Endothelial cell of umbilical vein (primary cell): ENCODE measurements around the gene ATP6V0C. TPM values are rescaled to one million over a fixed set of nuclear protein-coding genes. Genes with fewer than 3 reads are reported as not detected.

Source experiments
- BruUV-seq: library from RNA; stranded (reverse); fragments of 400-500 nt; replicated peaks from 2 replicates; lab custom pipeline; 2021; lab: Mats Ljungman, UMichigan
- CTCF ChIA-PET: fragments of 300-600, 350-600 bp; sonication (Branson Sonifier 250); formaldehyde crosslinking; loops from one replicate; lab custom pipeline; 2021; ENCODE audit warnings: antibody characterized with exemption, inconsistent platforms; lab: Charles Lee
- POLR2A ChIA-PET: fragments of 300-600, 350-600 bp; sonication (Branson Sonifier 250); formaldehyde crosslinking; loops from one replicate; lab custom pipeline; 2021; ENCODE audit warnings: antibody characterized with exemption, inconsistent platforms; lab: Charles Lee
- DNase-seq: peaks from one replicate; pipeline ENCODE4 v3.0.0-alpha.2; 2011; ENCODE audit warnings: low read depth, low spot score
- FAIRE-seq: peaks from 2 replicates; lab custom pipeline; 2011; peaks lifted over from hg19 to GRCh38; lab: Jason Lieb, UNC
- H2AFZ ChIP-seq: 2 replicates; pipeline ENCODE4 v1.6.0; 2012; ENCODE audit warnings: low read depth, low read length, control low read depth, inconsistent platforms
- H3K27ac ChIP-seq: 2 replicates; pipeline ENCODE4 v1.5.1; 2011; ENCODE audit warnings: low read depth, mild to moderate bottlenecking, control low read depth, low read length, moderate library complexity; ENCODE audit not compliant: insufficient read depth
- H3K27me3 ChIP-seq, 2 experiments: 2 replicates each; pipeline versions ENCODE4 v1.6.0 to v1.6.1; 2011; ENCODE audit warnings: low read length in 2 of 2, mixed read lengths in 1 of 2; ENCODE audit not compliant: control insufficient read depth in 2 of 2, insufficient read depth in 2 of 2
- H3K36me3 ChIP-seq, 2 experiments: 2 replicates in 1 of 2; 3 replicates in 1 of 2; pipeline ENCODE4 v1.5.1; 2011; ENCODE audit warnings: low read length in 2 of 2, mild to moderate bottlenecking in 1 of 2, moderate library complexity in 1 of 2; ENCODE audit not compliant: control insufficient read depth in 2 of 2, insufficient read depth in 2 of 2; ENCODE audit errors: extremely low read depth in 1 of 2
- H3K4me1 ChIP-seq: 3 replicates; pipeline ENCODE4 v1.5.1; 2011; ENCODE audit warnings: mild to moderate bottlenecking, low read length; ENCODE audit not compliant: control insufficient read depth, insufficient read depth; ENCODE audit errors: extremely low read depth
- H3K4me2 ChIP-seq: 2 replicates; pipeline ENCODE4 v1.6.1; 2011; ENCODE audit warnings: low read length, control low read depth, mixed read lengths; ENCODE audit not compliant: insufficient read depth
- H3K4me3 ChIP-seq, 3 experiments: fragments of 200-600 bp in 1 of 3; sonication (generic), shearing (Covaris generic) in 1 of 3; replicated peaks in 1 of 3; 2 replicates each; pipeline ENCODE4 v1.5.1; 2011 to 2016; ENCODE audit warnings: control low read depth in 3 of 3, low read length in 3 of 3, mild to moderate bottlenecking in 2 of 3, inconsistent platforms in 1 of 3, low read depth in 1 of 3, moderate library complexity in 1 of 3; ENCODE audit not compliant: insufficient read depth in 1 of 3
- H3K79me2 ChIP-seq: 2 replicates; pipeline ENCODE4 v1.6.0; 2012; ENCODE audit warnings: low read length, inconsistent platforms; ENCODE audit not compliant: control insufficient read depth, insufficient read depth
- H3K9ac ChIP-seq: replicated peaks from 2 replicates; pipeline ENCODE3; 2011; ENCODE audit warnings: low read length, control low read depth; ENCODE audit not compliant: insufficient read depth; ENCODE audit errors: extremely low read depth
- H3K9me1 ChIP-seq: replicated peaks from 3 replicates; pipeline ENCODE4 v1.6.0; 2011; ENCODE audit warnings: mild to moderate bottlenecking, low read length; ENCODE audit not compliant: control insufficient read depth, insufficient read depth; ENCODE audit errors: extremely low read depth
- H3K9me3 ChIP-seq: replicated peaks from 2 replicates; pipeline ENCODE4 v1.5.1; 2012; ENCODE audit warnings: low read length, inconsistent platforms; ENCODE audit not compliant: control insufficient read depth, insufficient read depth
- H4K20me1 ChIP-seq: replicated peaks from 2 replicates; pipeline ENCODE3; 2011; ENCODE audit warnings: mild to moderate bottlenecking, low read length; ENCODE audit not compliant: control insufficient read depth, insufficient read depth; ENCODE audit errors: extremely low read depth
- CTCF ChIP-seq, 2 donors: IDR thresholded peaks; 1 replicate in 1 of 2; 2 replicates in 1 of 2; pipeline ENCODE4 v1.5.1; 2011; ENCODE audit warnings: low read length in 2 of 2, mild to moderate bottlenecking in 2 of 2, moderate library complexity in 2 of 2, control low read depth in 1 of 2, inconsistent platforms in 1 of 2, low read depth in 1 of 2; ENCODE audit not compliant: insufficient read depth in 1 of 2; ENCODE audit errors: extremely low read depth in 1 of 2
- EZH2 ChIP-seq: IDR thresholded peaks from 2 replicates; pipeline ENCODE4 v1.6.1; 2012; ENCODE audit warnings: borderline replicate concordance, low read depth, mild to moderate bottlenecking, moderate library complexity, low read length, inconsistent platforms; ENCODE audit not compliant: severe bottlenecking
- FOS ChIP-seq: IDR thresholded peaks from 2 replicates; pipeline ENCODE4 v1.6.1; 2011; ENCODE audit warnings: mild to moderate bottlenecking, low read length, moderate library complexity, borderline replicate concordance; ENCODE audit not compliant: insufficient read depth
- GATA2 ChIP-seq: IDR thresholded peaks from 2 replicates; pipeline ENCODE4 v1.7.0; 2011; ENCODE audit warnings: low read depth, mild to moderate bottlenecking, moderate library complexity, mixed read lengths, low read length; ENCODE audit not compliant: insufficient read length, insufficient read depth
- JUN ChIP-seq: IDR thresholded peaks from 2 replicates; pipeline ENCODE4 v1.6.1; 2011; ENCODE audit warnings: borderline replicate concordance, low read depth; ENCODE audit not compliant: insufficient read length, insufficient read depth
- MYC ChIP-seq: IDR thresholded peaks from one replicate; pipeline ENCODE4 v1.6.1; 2011; ENCODE audit warnings: mild to moderate bottlenecking, low read depth, low read length
- POLR2A ChIP-seq: IDR thresholded peaks from 2 replicates; pipeline ENCODE4 v1.6.1; 2012; ENCODE audit warnings: low read depth, mild to moderate bottlenecking, control low read depth, low read length
- POLR2AphosphoS5 ChIP-seq: IDR thresholded peaks from 2 replicates; pipeline ENCODE4 v1.6.1; 2012; ENCODE audit warnings: low read depth, mild to moderate bottlenecking, control low read depth, low read length, moderate library complexity; ENCODE audit not compliant: insufficient read depth
- dilution Hi-C: fragments of 300-500 bp; cut with MboI; formaldehyde crosslinking; loops from one replicate; pipeline ENCODE4 v1.15.0; 2019; ENCODE audit warnings: low sequenced_read_pairs; ENCODE audit not compliant: extremely low pct_ligation_motif_present
- intact Hi-C: fragments of 100-400 bp; cut with micrococcal nuclease; formaldehyde crosslinking; loops from one replicate; pipeline ENCODE4 v1.10.0; 2022
- polyA plus RNA-seq, 4 experiments: library from polyadenylated mRNA; depleted of rRNA in 3 of 4; stranded (reverse) in 3 of 4; unstranded in 1 of 4; fragments of >200 nt; gene quantifications; 2 replicates each; pipeline versions ENCODE4 v1.2.1 to v1.2.3, GENCODE V29; 2011 to 2012; ENCODE audit warnings: missing spikeins in 1 of 4
- total RNA-seq: library from RNA; stranded (reverse); gene quantifications from 2 replicates; pipeline ENCODE4 v1.2.3, GENCODE V29; 2021
- TF ChIP-seq, protein P1 (sequence below): IDR thresholded peaks from 2 replicates; pipeline ENCODE4 v1.6.1; 2011; ENCODE audit not compliant: insufficient read depth, insufficient read length

Gene ATP6V0C
- total and polyA plus RNA-seq, 2 donors (not counting 3 experiments of a cell fraction or from before 2014, with no cell fraction given), result 146 to 194 TPM

DNA sequence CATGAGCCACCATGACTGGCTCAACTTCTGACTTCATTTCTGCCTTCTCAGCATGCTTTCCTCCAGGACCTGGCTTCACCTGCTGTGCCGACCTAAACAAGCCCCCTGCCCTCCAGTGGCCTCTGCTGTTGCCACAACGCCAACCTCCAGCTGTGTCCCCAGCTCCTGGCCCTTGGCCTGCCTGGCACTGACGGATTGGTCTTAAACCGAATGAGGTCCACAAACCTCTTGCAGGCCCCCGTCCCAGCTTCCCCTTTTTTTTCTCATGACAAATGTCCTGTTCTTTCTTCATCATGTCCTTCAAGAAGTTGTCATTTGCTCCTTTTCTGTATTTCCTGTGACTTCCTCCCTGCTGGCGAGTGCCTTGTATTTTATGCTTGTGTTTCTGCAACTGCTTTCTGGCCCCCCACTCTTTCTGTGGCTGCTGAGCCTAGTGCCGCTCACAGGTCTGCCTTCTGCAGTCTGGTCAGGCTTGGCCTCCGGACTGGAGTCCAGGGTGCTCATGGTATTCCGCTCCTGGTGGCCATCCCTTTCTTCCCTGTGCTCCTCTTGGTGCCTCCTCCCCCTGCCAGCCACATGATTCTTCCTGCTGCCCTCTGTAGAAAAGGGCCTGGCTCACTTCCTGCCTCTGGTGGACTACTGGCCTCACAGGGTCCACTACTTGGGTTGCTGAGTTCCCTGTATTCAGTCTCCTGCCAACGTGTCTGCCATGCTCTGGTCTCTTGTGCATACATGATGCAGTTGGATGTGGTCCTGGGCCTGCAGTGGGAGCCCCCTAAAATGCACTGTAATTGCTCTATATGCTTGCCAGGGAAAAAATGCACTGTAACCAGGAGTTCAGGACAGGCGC, 2.9 kb downstream of the ATP6V0C start:
- DNase-seq, result peak; percentile 23
- Histone ChIP-seq H3K4me3 (no peak overlapping the region), H3K9ac (no peak overlapping the region), H3K27ac (no peak overlapping the region), H3K4me2 (no peak overlapping the region), H3K9me1 (no peaks in the 10 kb centered on the region), H3K79me2 (peaks cover 66% of the 10 kb centered on the region), H3K4me1 (peaks cover 34% of the 10 kb centered on the region), H3K27me3 (no peaks in the 10 kb centered on the region), H2AFZ (no peak overlapping the region), H4K20me1 (peaks cover 2% of the 10 kb centered on the region), H3K9me3 (no peaks in the 10 kb centered on the region), H3K36me3 (peaks cover 0 to 2% of the 10 kb centered on the region in 2 experiments)
- intact Hi-C loops (no loop called here), dilution Hi-C loops (no loop called here)
- TF ChIP-seq MYC (no peak), FOS (no peak), POLR2AphosphoS5 (no peak), EZH2 (no peak), CTCF (IDR thresholded peaks at IDR 0.05; ENCODE audit: extremely low read depth in 1 of 2, insufficient read depth in 1 of 2, low read depth in 1 of 2, low read length in 2 of 2) (no peak), POLR2A (no peak), GATA2 (no peak), JUN (no peak)
- TF ChIP-seq, protein P1, sequence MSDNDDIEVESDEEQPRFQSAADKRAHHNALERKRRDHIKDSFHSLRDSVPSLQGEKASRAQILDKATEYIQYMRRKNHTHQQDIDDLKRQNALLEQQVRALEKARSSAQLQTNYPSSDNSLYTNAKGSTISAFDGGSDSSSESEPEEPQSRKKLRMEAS, result no peak
- POLR2A ChIA-PET, result interaction anchor here (0.8 kb wide), 1 partner anchor 166 kb away, joined by 3 read pairs; the partner anchor contains the start of gene KCTD5
- peak; percentile 83 for FAIRE-seq
- CTCF ChIA-PET, result interaction anchor here (1.1 kb wide), 1 partner anchor 15 kb away, joined by 4 read pairs; no protein-coding TSS in a partner anchor
- no TSS peak for BruUV-seq
